ENCODE results near the gene ADCY9.

DNA sequence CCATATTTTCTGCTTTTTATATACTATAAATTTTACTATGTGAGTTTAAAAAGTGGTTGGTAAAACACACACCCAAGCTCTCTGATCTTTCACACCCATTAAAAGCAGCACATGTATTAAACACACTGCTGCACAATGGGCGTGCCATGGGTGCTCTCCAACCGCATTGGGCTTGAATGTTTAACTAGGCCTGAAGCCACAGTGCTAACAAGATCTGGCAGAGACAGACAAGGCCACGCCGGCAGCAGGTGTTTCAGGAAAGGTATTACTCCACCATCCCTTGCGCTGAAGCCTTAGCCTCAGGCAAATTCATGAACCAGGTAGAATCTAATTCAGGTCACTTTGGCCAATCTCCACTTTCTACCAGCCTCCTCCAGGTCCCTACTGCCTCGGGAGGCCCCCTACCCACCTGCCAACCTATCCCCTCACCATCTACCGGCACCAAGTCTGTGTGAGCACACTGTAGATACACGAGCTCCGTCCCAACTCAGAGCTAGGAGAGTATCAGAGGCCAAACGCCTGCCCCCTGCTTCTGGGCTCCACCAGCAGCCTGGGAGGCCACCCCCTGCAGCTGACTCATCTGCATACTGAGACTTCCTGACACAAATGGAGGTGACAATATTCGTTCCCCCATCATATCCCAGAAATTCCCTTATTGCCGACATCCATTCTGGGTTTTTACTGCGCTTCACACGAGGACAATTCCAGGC, 95.0 kb downstream of the ADCY9 start:
- TF ChIP-seq CTCF (conservative IDR thresholded peaks at IDR 0.05; ENCODE audit: low read depth, low read length) (no peak), EZH2 (IDR thresholded peaks at IDR 0.05; ENCODE audit: borderline replicate concordance, low read depth, low read length, poor library complexity, severe bottlenecking) (no peak)

Measured in A673 (cell line).